Measurements from ENCODE around the gene MYH7B. TPM values are rescaled to one million over a fixed set of nuclear protein-coding genes. Genes with fewer than 3 reads are reported as not detected.

MYH7B gene
- total and polyA plus RNA-seq, 8 donors = 0.15 to 1.5 (median 0.59) TPM; not detected in 2

- Histone ChIP-seq H3K4me3 (no peak overlapping the region), H3K27me3 (no peaks in the 10 kb centered on the region), H3K9me3 (no peaks in the 10 kb centered on the region), H3K27ac (no peak overlapping the region), H3K36me3 (peaks cover 19 to 51% (median 49%) of the 10 kb centered on the region in 4 donors), H3K4me1 (peaks cover 9 to 21% (median 16%) of the 10 kb centered on the region in 4 donors)
- 93 to 97% (median 96%) methylated on average over 16 to 20 of the region's 20 CpGs for WGBS, 5 donors
- intact Hi-C loops (cut with DNase I; ENCODE audit: low total_unique reads) = no loop called here
- DNase-seq = no peak
- TF ChIP-seq POLR2A (IDR thresholded peaks at IDR 0.05) = no peak
- no peak for TF ChIP-seq EP300 (IDR thresholded peaks at IDR 0.05)
- TF ChIP-seq POLR2AphosphoS5 (IDR thresholded peaks at IDR 0.05) = no peak
- TF ChIP-seq, protein P1, sequence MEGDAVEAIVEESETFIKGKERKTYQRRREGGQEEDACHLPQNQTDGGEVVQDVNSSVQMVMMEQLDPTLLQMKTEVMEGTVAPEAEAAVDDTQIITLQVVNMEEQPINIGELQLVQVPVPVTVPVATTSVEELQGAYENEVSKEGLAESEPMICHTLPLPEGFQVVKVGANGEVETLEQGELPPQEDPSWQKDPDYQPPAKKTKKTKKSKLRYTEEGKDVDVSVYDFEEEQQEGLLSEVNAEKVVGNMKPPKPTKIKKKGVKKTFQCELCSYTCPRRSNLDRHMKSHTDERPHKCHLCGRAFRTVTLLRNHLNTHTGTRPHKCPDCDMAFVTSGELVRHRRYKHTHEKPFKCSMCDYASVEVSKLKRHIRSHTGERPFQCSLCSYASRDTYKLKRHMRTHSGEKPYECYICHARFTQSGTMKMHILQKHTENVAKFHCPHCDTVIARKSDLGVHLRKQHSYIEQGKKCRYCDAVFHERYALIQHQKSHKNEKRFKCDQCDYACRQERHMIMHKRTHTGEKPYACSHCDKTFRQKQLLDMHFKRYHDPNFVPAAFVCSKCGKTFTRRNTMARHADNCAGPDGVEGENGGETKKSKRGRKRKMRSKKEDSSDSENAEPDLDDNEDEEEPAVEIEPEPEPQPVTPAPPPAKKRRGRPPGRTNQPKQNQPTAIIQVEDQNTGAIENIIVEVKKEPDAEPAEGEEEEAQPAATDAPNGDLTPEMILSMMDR (IDR thresholded peaks at IDR 0.05) = no peak
Observed at GRCh38 chr20:34992751-34993417, 37.2 kb downstream of the MYH7B start.

- no peak overlapping the region for H3K4me3 ChIP-seq
- no peaks in the 10 kb centered on the region for H3K27me3 ChIP-seq
- peaks cover 10 to 21% (median 12%) of the 10 kb centered on the region in 4 donors for H3K4me1 ChIP-seq
- 92 to 94% (median 93%) methylated on average over 19 to 22 of the region's 22 CpGs for WGBS, 5 donors
- H3K9me3 ChIP-seq = no peaks in the 10 kb centered on the region
- intact Hi-C loops (cut with DNase I; ENCODE audit: low total_unique reads) = no loop called here
- TF ChIP-seq POLR2AphosphoS5 (IDR thresholded peaks at IDR 0.05) = no peak
- no peak for TF ChIP-seq POLR2A (IDR thresholded peaks at IDR 0.05)
- TF ChIP-seq, protein P1 (IDR thresholded peaks at IDR 0.05) = no peak
- no peak for TF ChIP-seq EP300 (IDR thresholded peaks at IDR 0.05)
- peaks cover 29 to 63% (median 60%) of the 10 kb centered on the region in 4 donors for H3K36me3 ChIP-seq
- DNase-seq = no peak
- no peak overlapping the region for H3K27ac ChIP-seq
Observed at GRCh38 chr20:34993941-34994508, 38.4 kb downstream of the MYH7B start.

- WGBS, 5 donors = 77 to 86% (median 80%) methylated on average over 14 of the region's 14 CpGs
- Histone ChIP-seq H3K36me3 (peaks cover 34 to 69% (median 66%) of the 10 kb centered on the region in 4 donors), H3K9me3 (no peaks in the 10 kb centered on the region), H3K4me1 (peaks cover 10 to 21% (median 12%) of the 10 kb centered on the region in 4 donors), H3K27ac (no peak overlapping the region), H3K4me3 (no peak overlapping the region), H3K27me3 (no peaks in the 10 kb centered on the region)
- DNase-seq = no peak
- TF ChIP-seq POLR2A (IDR thresholded peaks at IDR 0.05) (no peak), EP300 (IDR thresholded peaks at IDR 0.05) (no peak), POLR2AphosphoS5 (IDR thresholded peaks at IDR 0.05) (no peak)
- TF ChIP-seq, protein P1 (IDR thresholded peaks at IDR 0.05) = no peak
- intact Hi-C loops (cut with DNase I; ENCODE audit: low total_unique reads) = no loop called here
Observed at GRCh38 chr20:34994509-34995131, 39.0 kb downstream of the MYH7B start.

DNA sequence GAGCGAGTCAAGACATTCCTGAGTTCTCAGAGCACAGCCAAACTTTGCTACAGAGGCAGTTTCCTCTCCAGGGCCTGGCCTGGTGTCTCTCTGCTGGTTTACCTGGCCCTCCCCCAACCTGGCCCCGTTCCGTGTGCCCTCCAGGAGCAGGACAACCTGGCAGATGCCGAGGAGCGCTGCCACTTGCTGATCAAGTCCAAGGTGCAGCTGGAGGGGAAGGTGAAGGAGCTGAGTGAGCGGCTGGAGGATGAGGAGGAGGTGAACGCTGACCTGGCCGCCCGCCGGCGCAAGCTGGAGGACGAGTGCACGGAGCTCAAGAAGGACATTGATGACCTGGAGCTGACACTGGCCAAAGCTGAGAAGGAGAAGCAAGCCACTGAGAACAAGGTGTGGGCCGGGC is 39.5 kb downstream of the MYH7B start:
- H3K36me3 ChIP-seq = peaks cover 37 to 75% (median 72%) of the 10 kb centered on the region in 4 donors

More for the DNA sequence above, 39.5 kb downstream of the MYH7B start:
- TF ChIP-seq, protein P1 (IDR thresholded peaks at IDR 0.05) = no peak
- TF ChIP-seq POLR2AphosphoS5 (IDR thresholded peaks at IDR 0.05) (no peak), EP300 (IDR thresholded peaks at IDR 0.05) (no peak), POLR2A (IDR thresholded peaks at IDR 0.05) (no peak)
- no peaks in the 10 kb centered on the region for H3K27me3 ChIP-seq
- peaks cover 10 to 21% (median 12%) of the 10 kb centered on the region in 4 donors for H3K4me1 ChIP-seq
- H3K27ac ChIP-seq = no peak overlapping the region
- DNase-seq = no peak
- WGBS, 5 donors = 84 to 95% (median 90%) methylated on average over 14 of the region's 14 CpGs
- H3K4me3 ChIP-seq = no peak overlapping the region
- no peaks in the 10 kb centered on the region for H3K9me3 ChIP-seq
- intact Hi-C loops (cut with DNase I; ENCODE audit: low total_unique reads) = no loop called here
